ENCODE measurements around the gene RD3L.

Gene RD3L

GRCh38 chr14:103894034-103894722, 48.2 kb downstream of the RD3L start:
- DNase-seq: no peak

GRCh38 chr14:103892247-103892646, 50.1 kb downstream of the RD3L start:
- no peak for DNase-seq

- DNase-seq: no peak
These were observed 50.6 kb downstream of the RD3L start for GRCh38 chr14:103891667-103892215.

GRCh38 chr14:103890821-103891666, 51.3 kb downstream of the RD3L start:
- no peak for DNase-seq

All from fibroblast of skin of scalp (primary cell).